ENCODE measurements around the gene OTX1. TPM values are rescaled to one million over a fixed set of nuclear protein-coding genes. Genes with fewer than 3 reads are reported as not detected.

OTX1 gene
- total and polyA plus RNA-seq, 2 donors (not counting 1 experiment from before 2014, with no cell fraction given): not detected

DNA sequence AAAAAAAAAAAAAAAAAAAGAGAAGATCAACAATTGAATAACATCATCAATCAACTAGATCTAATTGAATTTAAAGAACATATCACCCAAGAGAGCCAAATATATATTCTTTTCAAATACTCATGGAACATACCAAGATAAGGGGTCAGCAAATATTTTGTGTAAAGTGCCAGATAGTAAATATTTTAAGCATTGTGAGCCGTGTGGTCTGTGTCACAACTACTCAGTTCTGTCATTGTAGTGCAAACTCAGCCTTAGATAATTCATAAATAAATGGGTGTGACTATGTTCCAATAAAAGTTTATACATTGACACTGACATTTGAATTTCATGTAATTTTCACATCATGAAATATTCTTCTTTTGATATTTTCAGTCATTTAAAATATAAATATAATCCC is 45.9 kb downstream of the OTX1 start:
- H2AFZ ChIP-seq (ENCODE audit: insufficient read depth, low read depth, low read length, poor library complexity, severe bottlenecking): no peak overlapping the region
- Mint-ChIP-seq H3K27me3 (peaks cover 12% of the 10 kb centered on the region), H3K27ac (no peak overlapping the region), H3K9me3 (ENCODE audit: insufficient read depth) (no peaks in the 10 kb centered on the region), H3K4me1 (no peaks in the 10 kb centered on the region), H3K4me3 (no peak overlapping the region)
- H3K9ac ChIP-seq (ENCODE audit: low read length): no peak overlapping the region
- no peaks in the 10 kb centered on the region for H3K79me2 ChIP-seq (ENCODE audit: control insufficient read depth, insufficient read depth, low read length)
- H4K20me1 ChIP-seq (ENCODE audit: control insufficient read depth, insufficient read depth, low read length, poor library complexity, severe bottlenecking): no peaks in the 10 kb centered on the region
- POLR2A ChIA-PET: no interaction called here
- no peak overlapping the region for H3K4me2 ChIP-seq (replicated peaks; ENCODE audit: low read depth, low read length, poor library complexity, severe bottlenecking)
- no CpG with 5 or more reads among the region's 1 CpG for WGBS (ENCODE audit: insufficient coverage)
- CTCF ChIA-PET: no interaction called here
- no peak for TF ChIP-seq EZH2 (IDR thresholded peaks at IDR 0.05; ENCODE audit: borderline replicate concordance, insufficient read depth, low read depth, low read length, poor library complexity, severe bottlenecking)
- TF ChIP-seq, protein P1, sequence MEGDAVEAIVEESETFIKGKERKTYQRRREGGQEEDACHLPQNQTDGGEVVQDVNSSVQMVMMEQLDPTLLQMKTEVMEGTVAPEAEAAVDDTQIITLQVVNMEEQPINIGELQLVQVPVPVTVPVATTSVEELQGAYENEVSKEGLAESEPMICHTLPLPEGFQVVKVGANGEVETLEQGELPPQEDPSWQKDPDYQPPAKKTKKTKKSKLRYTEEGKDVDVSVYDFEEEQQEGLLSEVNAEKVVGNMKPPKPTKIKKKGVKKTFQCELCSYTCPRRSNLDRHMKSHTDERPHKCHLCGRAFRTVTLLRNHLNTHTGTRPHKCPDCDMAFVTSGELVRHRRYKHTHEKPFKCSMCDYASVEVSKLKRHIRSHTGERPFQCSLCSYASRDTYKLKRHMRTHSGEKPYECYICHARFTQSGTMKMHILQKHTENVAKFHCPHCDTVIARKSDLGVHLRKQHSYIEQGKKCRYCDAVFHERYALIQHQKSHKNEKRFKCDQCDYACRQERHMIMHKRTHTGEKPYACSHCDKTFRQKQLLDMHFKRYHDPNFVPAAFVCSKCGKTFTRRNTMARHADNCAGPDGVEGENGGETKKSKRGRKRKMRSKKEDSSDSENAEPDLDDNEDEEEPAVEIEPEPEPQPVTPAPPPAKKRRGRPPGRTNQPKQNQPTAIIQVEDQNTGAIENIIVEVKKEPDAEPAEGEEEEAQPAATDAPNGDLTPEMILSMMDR (IDR thresholded peaks at IDR 0.05): no peak
- DNase-seq (no peak), ATAC-seq (ENCODE audit: low read depth) (no peak)
- no peak overlapping the region for H3K4me3 ChIP-seq (ENCODE audit: control extremely low read depth in 1 of 5, extremely low read depth in 1 of 5, insufficient read depth in 1 of 5, low read depth in 2 of 5, low read length in 4 of 5)
- H3K4me1 ChIP-seq (ENCODE audit: control insufficient read depth in 2 of 2, insufficient read depth in 2 of 2, low read length in 2 of 2): no peaks in the 10 kb centered on the region
- intact Hi-C loops (cut with micrococcal nuclease): no loop called here
- H3K27me3 ChIP-seq (replicated peaks in 1 of 4; ENCODE audit: control extremely low read depth in 1 of 4, control insufficient read depth in 3 of 4, insufficient read depth in 4 of 4, low read length in 3 of 4): peaks cover 0 to 3% (median 1%) of the 10 kb centered on the region in 4 experiments
- no peaks in the 10 kb centered on the region for H3K36me3 ChIP-seq (replicated peaks in 1 of 2; ENCODE audit: control extremely low read depth in 1 of 2, control insufficient read depth in 1 of 2, extremely low read depth in 1 of 2, insufficient read depth in 2 of 2, low read length in 1 of 2)
- H3K27ac ChIP-seq (ENCODE audit: low read length in 2 of 2): no peak overlapping the region
- peaks cover 0 to 7% (median 0%) of the 10 kb centered on the region in 3 donors for H3K9me3 ChIP-seq (ENCODE audit: control extremely low read depth in 1 of 3, control insufficient read depth in 2 of 3, insufficient read depth in 1 of 3, low read length in 2 of 3)

DNA sequence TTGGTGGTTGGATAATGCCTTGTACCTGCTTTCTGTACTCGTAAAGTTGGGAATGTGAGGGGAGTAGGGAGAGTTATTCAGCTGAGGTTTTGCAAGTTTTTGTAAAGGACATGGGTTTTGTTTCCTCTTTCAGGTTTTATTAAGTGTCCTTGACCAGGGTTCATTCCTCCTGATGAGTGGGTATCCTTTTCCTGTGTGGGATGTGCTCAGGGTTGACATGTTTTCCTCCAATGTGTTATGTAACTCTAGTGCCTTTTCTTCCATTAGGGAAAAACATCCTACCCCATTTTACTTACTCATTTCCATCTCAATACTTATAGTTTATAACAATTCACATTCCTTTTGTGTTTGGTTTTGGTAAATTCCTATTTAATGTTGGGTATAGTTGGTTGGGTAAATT is 48.4 kb downstream of the OTX1 start:
- DNase-seq: no peak
- peaks cover 8% of the 10 kb centered on the region for H3K27me3 Mint-ChIP-seq
- no peak for ATAC-seq (ENCODE audit: low read depth)
- H3K36me3 ChIP-seq (replicated peaks in 1 of 2; ENCODE audit: control extremely low read depth in 1 of 2, control insufficient read depth in 1 of 2, extremely low read depth in 1 of 2, insufficient read depth in 2 of 2, low read length in 1 of 2): no peaks in the 10 kb centered on the region
- 100% methylated on average over 1 of the region's 1 CpG for WGBS (ENCODE audit: insufficient coverage)
- no peak overlapping the region for H3K27ac ChIP-seq (ENCODE audit: low read length in 2 of 2)
- H3K4me2 ChIP-seq (replicated peaks; ENCODE audit: low read depth, low read length, poor library complexity, severe bottlenecking): no peak overlapping the region
- no peak overlapping the region for H3K4me3 ChIP-seq (ENCODE audit: control extremely low read depth in 1 of 5, extremely low read depth in 1 of 5, insufficient read depth in 1 of 5, low read depth in 2 of 5, low read length in 4 of 5)
- ChIA-PET CTCF (no interaction called here), POLR2A (no interaction called here)
- no peak overlapping the region for H2AFZ ChIP-seq (ENCODE audit: insufficient read depth, low read depth, low read length, poor library complexity, severe bottlenecking)
- no peaks in the 10 kb centered on the region for H4K20me1 ChIP-seq (ENCODE audit: control insufficient read depth, insufficient read depth, low read length, poor library complexity, severe bottlenecking)
- peaks cover 2 to 11% (median 5%) of the 10 kb centered on the region in 3 donors for H3K9me3 ChIP-seq (ENCODE audit: control extremely low read depth in 1 of 3, control insufficient read depth in 2 of 3, insufficient read depth in 1 of 3, low read length in 2 of 3)
- no peak overlapping the region for H3K9ac ChIP-seq (ENCODE audit: low read length)
- intact Hi-C loops (cut with micrococcal nuclease): no loop called here
- no peaks in the 10 kb centered on the region for H3K4me1 Mint-ChIP-seq
- no peak overlapping the region for H3K4me3 Mint-ChIP-seq
- peaks cover 0 to 3% (median 0%) of the 10 kb centered on the region in 4 experiments for H3K27me3 ChIP-seq (replicated peaks in 1 of 4; ENCODE audit: control extremely low read depth in 1 of 4, control insufficient read depth in 3 of 4, insufficient read depth in 4 of 4, low read length in 3 of 4)
- TF ChIP-seq, protein P1 (IDR thresholded peaks at IDR 0.05): no peak
- no peak for TF ChIP-seq EZH2 (IDR thresholded peaks at IDR 0.05; ENCODE audit: borderline replicate concordance, insufficient read depth, low read depth, low read length, poor library complexity, severe bottlenecking)
- no peaks in the 10 kb centered on the region for H3K79me2 ChIP-seq (ENCODE audit: control insufficient read depth, insufficient read depth, low read length)
- no peaks in the 10 kb centered on the region for H3K4me1 ChIP-seq (ENCODE audit: control insufficient read depth in 2 of 2, insufficient read depth in 2 of 2, low read length in 2 of 2)
- peaks cover 5% of the 10 kb centered on the region for H3K9me3 Mint-ChIP-seq (ENCODE audit: insufficient read depth)
- H3K27ac Mint-ChIP-seq: no peak overlapping the region

Measured in B cell (primary cell).